Stimulated activated CD4-positive, alpha-beta T cell treated with anti-CD3 and anti-CD28 coated beads, Interleukin-12 subunit alpha, Interleukin-12 subunit beta, amount 100 ng/mL, for 48 hours (primary cell): ENCODE measurements around the gene OR9A2.

ENCODE experiments used
- DNase-seq, 3 donors: peaks; one replicate each; pipeline ENCODE4 v3.0.0-alpha.2; 2020; ENCODE audit warnings: low read depth in 2 of 3, low spot score in 1 of 3

Gene OR9A2

GRCh38 chr7:143023047-143023446 is 3.9 kb downstream of the OR9A2 start:
- no peak for DNase-seq

- DNase-seq: no peak
Observed at GRCh38 chr7:143018931-143019330, 8.0 kb downstream of the OR9A2 start.

- DNase-seq: no peak
Observed at GRCh38 chr7:143016996-143017395, 9.9 kb downstream of the OR9A2 start.

GRCh38 chr7:143015926-143016490 is 10.9 kb downstream of the OR9A2 start:
- DNase-seq: no peak

GRCh38 chr7:143015084-143015483 is 11.8 kb downstream of the OR9A2 start:
- DNase-seq: no peak

- DNase-seq: no peak
Observed at GRCh38 chr7:143013893-143014292, 13.0 kb downstream of the OR9A2 start.

GRCh38 chr7:143013473-143013872 is 13.5 kb downstream of the OR9A2 start:
- DNase-seq: no peak

- no peak for DNase-seq
Observed at GRCh38 chr7:143012409-143012808, 14.5 kb downstream of the OR9A2 start.

- no peak for DNase-seq
Observed at GRCh38 chr7:143012001-143012400, 14.9 kb downstream of the OR9A2 start.

- peak; percentile 67 to 88 (median 70) for DNase-seq
Observed at GRCh38 chr7:143008007-143008901, 18.7 kb downstream of the OR9A2 start.

- no peak for DNase-seq
Observed at GRCh38 chr7:143005632-143006260, 21.2 kb downstream of the OR9A2 start.

GRCh38 chr7:143003393-143004051 is 23.4 kb downstream of the OR9A2 start:
- peak in 1 of 3 donors; percentile 22 for DNase-seq

- DNase-seq: no peak
Observed at GRCh38 chr7:143002898-143003297, 24.0 kb downstream of the OR9A2 start.

- DNase-seq: no peak
Observed at GRCh38 chr7:143002106-143002505, 24.8 kb downstream of the OR9A2 start.

GRCh38 chr7:143000648-143001047 is 26.3 kb downstream of the OR9A2 start:
- no peak for DNase-seq

- DNase-seq: no peak
Observed at GRCh38 chr7:142999793-143000192, 27.1 kb downstream of the OR9A2 start.

GRCh38 chr7:142998966-142999365 is 28.0 kb downstream of the OR9A2 start:
- DNase-seq: no peak

GRCh38 chr7:142997456-142997989 is 29.4 kb downstream of the OR9A2 start:
- DNase-seq: no peak

- DNase-seq: no peak
Observed at GRCh38 chr7:142992427-142992826, 34.5 kb downstream of the OR9A2 start.

GRCh38 chr7:142984297-142984696 is 42.6 kb downstream of the OR9A2 start:
- DNase-seq: no peak

- DNase-seq: no peak
Observed at GRCh38 chr7:142983825-142984224, 43.1 kb downstream of the OR9A2 start.
